HEK293 (cell line): ENCODE results near the gene ATP4A.

ENCODE experiments used
- BCL11B ChIP-seq: fragments of 450-650 bp; formaldehyde crosslinking; IDR thresholded peaks from 2 replicates; pipeline ENCODE4 v1.5.1; 2016; ENCODE audit warnings: low read depth, missing biosample characterization, missing genetic modification characterization
- IKZF3 ChIP-seq: fragments of 450-650 bp; IDR thresholded peaks from 2 replicates; pipeline ENCODE4 v1.5.0; 2018; ENCODE audit warnings: missing biosample characterization, mild to moderate bottlenecking, missing genetic modification characterization, moderate library complexity
- PRDM2 ChIP-seq: fragments of 450-650 bp; formaldehyde crosslinking; IDR thresholded peaks from 2 replicates; pipeline ENCODE4 v1.5.1; 2016; ENCODE audit warnings: missing biosample characterization, missing genetic modification characterization, borderline replicate concordance
- SP3 ChIP-seq: fragments of 450-650 bp; formaldehyde crosslinking; IDR thresholded peaks from 2 replicates; pipeline ENCODE4 v1.5.1; 2016; ENCODE audit warnings: missing biosample characterization, missing genetic modification characterization
- WT1 ChIP-seq: fragments of 450-650 bp; formaldehyde crosslinking; IDR thresholded peaks from 2 replicates; pipeline ENCODE4 v1.5.1; 2016; ENCODE audit warnings: missing biosample characterization, missing genetic modification characterization
- ZBTB6 ChIP-seq: fragments of 450-650 bp; formaldehyde crosslinking; IDR thresholded peaks from 2 replicates; pipeline ENCODE4 v1.5.1; 2017; ENCODE audit warnings: missing biosample characterization, missing genetic modification characterization
- ZEB2 ChIP-seq: fragments of 450-650 bp; formaldehyde crosslinking; IDR thresholded peaks from 2 replicates; pipeline ENCODE4 v1.5.1; 2016; ENCODE audit warnings: missing biosample characterization, missing genetic modification characterization
- ZNF146 ChIP-seq: fragments of 450-650 bp; formaldehyde crosslinking; IDR thresholded peaks from 2 replicates; pipeline ENCODE4 v1.5.1; 2016; ENCODE audit warnings: missing biosample characterization, missing genetic modification characterization
- ZNF335 ChIP-seq: fragments of 450-650 bp; formaldehyde crosslinking; conservative IDR thresholded peaks from 2 replicates; pipeline ENCODE4 v1.5.1; 2016; ENCODE audit warnings: missing biosample characterization, missing genetic modification characterization
- ZNF341 ChIP-seq: fragments of 450-650 bp; formaldehyde crosslinking; IDR thresholded peaks from 2 replicates; pipeline ENCODE4; 2016; ENCODE audit warnings: low read depth, missing biosample characterization, missing genetic modification characterization
- ZNF677 ChIP-seq: fragments of 450-650 bp; IDR thresholded peaks from 2 replicates; pipeline ENCODE4 v1.5.0; 2018; ENCODE audit warnings: missing biosample characterization, mild to moderate bottlenecking, missing genetic modification characterization, moderate library complexity
- ZNF777 ChIP-seq: fragments of 450-650 bp; formaldehyde crosslinking; IDR thresholded peaks from 2 replicates; pipeline ENCODE4 v1.5.1; 2017; ENCODE audit warnings: missing biosample characterization, missing genetic modification characterization, borderline replicate concordance
- TF ChIP-seq, protein P1 (sequence below): fragments of 450-650 bp; formaldehyde crosslinking; IDR thresholded peaks from 2 replicates; pipeline ENCODE4 v1.5.1; 2016; ENCODE audit warnings: missing biosample characterization, missing genetic modification characterization
- TF ChIP-seq, protein P2 (sequence below): fragments of 450-650 bp; formaldehyde crosslinking; IDR thresholded peaks from 2 replicates; pipeline ENCODE4 v1.5.1; 2016; ENCODE audit warnings: missing biosample characterization, missing genetic modification characterization
- TF ChIP-seq, protein P3 (sequence below): fragments of 450-650 bp; formaldehyde crosslinking; IDR thresholded peaks from 2 replicates; pipeline ENCODE4 v1.5.1; 2016; ENCODE audit warnings: missing biosample characterization, missing genetic modification characterization

ATP4A gene

GRCh38 chr19:35558400-35559280, 4.8 kb downstream of the ATP4A start (continued):
- TF ChIP-seq PRDM2 (no peak), ZBTB6 (tag by site-specific recombination) (peak; percentile 52; the same call in 1 of the 2 replicates), ZNF341 (peak; percentile 23; the same call in 1 of the 2 replicates), SP3 (tag by site-specific recombination) (peak; percentile 71; the same call in 1 of the 2 replicates), IKZF3 (tag by site-specific recombination) (0 out of 2 replicates have a peak, but pooled peaks have one; percentile 54), ZEB2 (peak; percentile 64; the same call in 1 of the 2 replicates), ZNF335 (tag by site-specific recombination) (peak; percentile 91), ZNF146 (tag by site-specific recombination) (0 out of 2 replicates have a peak, but pooled peaks have one; percentile 6), ZNF777 (tag by site-specific recombination) (peak; percentile 56; the same call in 1 of the 2 replicates), ZNF677 (tag by site-specific recombination) (0 out of 2 replicates have a peak, but pooled peaks have one; percentile 36), WT1 (tag by site-specific recombination) (no peak), BCL11B (tag by site-specific recombination) (no peak)
- TF ChIP-seq, protein P1, sequence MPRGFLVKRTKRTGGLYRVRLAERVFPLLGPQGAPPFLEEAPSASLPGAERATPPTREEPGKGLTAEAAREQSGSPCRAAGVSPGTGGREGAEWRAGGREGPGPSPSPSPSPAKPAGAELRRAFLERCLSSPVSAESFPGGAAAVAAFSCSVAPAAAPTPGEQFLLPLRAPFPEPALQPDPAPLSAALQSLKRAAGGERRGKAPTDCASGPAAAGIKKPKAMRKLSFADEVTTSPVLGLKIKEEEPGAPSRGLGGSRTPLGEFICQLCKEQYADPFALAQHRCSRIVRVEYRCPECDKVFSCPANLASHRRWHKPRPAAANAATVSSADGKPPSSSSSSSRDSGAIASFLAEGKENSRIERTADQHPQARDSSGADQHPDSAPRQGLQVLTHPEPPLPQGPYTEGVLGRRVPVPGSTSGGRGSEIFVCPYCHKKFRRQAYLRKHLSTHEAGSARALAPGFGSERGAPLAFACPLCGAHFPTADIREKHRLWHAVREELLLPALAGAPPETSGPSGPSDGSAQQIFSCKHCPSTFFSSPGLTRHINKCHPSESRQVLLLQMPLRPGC (tag by site-specific recombination), result 0 out of 2 replicates have a peak, but pooled peaks have one; percentile 9
- TF ChIP-seq, protein P2, sequence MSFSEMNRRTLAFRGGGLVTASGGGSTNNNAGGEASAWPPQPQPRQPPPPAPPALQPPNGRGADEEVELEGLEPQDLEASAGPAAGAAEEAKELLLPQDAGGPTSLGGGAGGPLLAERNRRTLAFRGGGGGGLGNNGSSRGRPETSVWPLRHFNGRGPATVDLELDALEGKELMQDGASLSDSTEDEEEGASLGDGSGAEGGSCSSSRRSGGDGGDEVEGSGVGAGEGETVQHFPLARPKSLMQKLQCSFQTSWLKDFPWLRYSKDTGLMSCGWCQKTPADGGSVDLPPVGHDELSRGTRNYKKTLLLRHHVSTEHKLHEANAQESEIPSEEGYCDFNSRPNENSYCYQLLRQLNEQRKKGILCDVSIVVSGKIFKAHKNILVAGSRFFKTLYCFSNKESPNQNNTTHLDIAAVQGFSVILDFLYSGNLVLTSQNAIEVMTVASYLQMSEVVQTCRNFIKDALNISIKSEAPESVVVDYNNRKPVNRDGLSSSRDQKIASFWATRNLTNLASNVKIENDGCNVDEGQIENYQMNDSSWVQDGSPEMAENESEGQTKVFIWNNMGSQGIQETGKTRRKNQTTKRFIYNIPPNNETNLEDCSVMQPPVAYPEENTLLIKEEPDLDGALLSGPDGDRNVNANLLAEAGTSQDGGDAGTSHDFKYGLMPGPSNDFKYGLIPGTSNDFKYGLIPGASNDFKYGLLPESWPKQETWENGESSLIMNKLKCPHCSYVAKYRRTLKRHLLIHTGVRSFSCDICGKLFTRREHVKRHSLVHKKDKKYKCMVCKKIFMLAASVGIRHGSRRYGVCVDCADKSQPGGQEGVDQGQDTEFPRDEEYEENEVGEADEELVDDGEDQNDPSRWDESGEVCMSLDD (tag by site-specific recombination), result no peak
- TF ChIP-seq, protein P3, sequence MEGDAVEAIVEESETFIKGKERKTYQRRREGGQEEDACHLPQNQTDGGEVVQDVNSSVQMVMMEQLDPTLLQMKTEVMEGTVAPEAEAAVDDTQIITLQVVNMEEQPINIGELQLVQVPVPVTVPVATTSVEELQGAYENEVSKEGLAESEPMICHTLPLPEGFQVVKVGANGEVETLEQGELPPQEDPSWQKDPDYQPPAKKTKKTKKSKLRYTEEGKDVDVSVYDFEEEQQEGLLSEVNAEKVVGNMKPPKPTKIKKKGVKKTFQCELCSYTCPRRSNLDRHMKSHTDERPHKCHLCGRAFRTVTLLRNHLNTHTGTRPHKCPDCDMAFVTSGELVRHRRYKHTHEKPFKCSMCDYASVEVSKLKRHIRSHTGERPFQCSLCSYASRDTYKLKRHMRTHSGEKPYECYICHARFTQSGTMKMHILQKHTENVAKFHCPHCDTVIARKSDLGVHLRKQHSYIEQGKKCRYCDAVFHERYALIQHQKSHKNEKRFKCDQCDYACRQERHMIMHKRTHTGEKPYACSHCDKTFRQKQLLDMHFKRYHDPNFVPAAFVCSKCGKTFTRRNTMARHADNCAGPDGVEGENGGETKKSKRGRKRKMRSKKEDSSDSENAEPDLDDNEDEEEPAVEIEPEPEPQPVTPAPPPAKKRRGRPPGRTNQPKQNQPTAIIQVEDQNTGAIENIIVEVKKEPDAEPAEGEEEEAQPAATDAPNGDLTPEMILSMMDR (tag by site-specific recombination), result peak; percentile 18; the same call in 1 of the 2 replicates
